Measurements from ENCODE around the gene VAV2.

Gene VAV2

GRCh38 chr9:133805876-133806622, 186.1 kb downstream of the VAV2 start:
- TF ChIP-seq CTCF (IDR thresholded peaks at IDR 0.05): no peak

DNA sequence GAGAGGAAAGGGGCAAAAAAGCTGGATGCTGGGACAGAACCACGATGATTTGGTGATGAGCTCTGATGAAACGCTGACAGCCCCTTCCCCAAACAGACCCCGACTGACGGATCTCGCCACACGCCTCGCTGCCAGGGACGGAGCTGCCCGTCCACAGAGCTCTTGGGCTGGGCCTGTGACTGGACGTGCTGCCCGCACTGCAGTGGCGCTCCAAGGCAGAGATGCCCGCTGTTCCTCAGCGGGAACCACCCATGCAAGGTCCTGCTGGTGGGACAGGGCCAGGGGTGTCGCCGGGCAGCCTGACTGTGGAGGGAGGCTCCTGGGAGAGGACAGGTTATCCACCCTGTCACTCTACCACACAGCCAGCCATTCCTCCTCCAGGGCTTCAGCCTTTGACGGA, 187.9 kb downstream of the VAV2 start:
- no peak for TF ChIP-seq CTCF (IDR thresholded peaks at IDR 0.05)

DNA sequence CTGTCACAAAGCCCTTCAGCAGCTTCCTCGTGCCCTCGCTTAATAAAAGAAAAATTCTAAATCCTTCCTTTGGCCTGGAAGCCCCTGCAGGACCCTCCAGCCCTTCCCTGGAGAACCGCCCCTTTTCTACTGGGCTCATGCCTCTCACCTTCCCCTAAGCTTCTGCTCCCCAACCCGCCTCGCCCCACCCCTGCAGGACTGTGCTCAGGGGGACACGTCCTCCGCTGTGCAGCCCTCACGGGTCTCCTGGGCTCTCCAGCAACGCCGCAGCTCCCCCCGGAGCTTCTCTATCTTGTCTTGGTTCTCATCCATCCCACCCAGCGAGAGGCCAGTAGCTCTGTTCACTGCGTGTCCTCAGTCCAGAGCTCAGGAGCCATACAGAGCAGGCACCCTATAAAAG, 188.4 kb downstream of the VAV2 start:
- TF ChIP-seq CTCF (IDR thresholded peaks at IDR 0.05): no peak

- TF ChIP-seq CTCF (IDR thresholded peaks at IDR 0.05): no peak
Measured at GRCh38 chr9:133803028-133803585, 189.0 kb downstream of the VAV2 start.

DNA sequence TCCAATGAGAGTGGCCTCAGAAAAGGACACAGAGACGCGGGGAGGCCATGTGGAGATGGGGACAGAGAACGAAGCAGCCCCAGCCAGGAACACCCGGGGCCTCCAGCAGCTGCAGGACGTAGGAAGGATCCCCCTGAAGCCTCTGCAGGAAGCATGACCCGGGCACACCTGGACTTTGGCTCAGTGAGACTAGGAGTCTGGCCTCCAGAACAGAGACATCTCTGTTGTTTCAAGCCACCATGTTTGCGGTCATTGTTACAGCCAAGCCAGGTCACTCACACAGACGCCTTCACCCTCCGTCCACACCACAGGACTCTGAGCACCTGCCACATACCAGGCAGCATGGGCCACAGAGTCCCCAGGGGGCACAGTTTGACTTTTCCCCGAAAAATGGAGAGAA, 190.4 kb downstream of the VAV2 start:
- TF ChIP-seq CTCF (IDR thresholded peaks at IDR 0.05): no peak

DNA sequence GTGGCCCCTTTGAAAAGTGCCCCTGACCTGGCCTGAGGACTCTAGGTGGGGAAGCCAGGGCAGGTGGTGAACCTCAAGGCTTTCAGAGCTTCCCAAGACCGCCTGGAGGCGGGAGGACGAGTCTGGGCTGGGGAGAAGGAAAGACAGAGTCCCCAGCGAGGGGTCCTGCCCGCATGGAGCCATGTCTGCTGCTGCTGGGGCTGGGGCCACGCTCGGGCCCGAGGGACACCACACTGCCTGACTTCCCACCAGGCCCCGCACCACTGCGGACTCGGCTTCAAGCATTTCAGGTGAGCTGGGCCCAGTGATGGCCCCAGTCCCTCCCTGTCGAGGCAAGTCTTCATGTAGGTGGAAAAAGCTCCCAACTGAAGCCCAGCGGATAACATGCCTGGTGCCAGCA, 191.9 kb downstream of the VAV2 start:
- TF ChIP-seq CTCF (IDR thresholded peaks at IDR 0.05): no peak

- TF ChIP-seq CTCF (IDR thresholded peaks at IDR 0.05): no peak
Measured at GRCh38 chr9:133799716-133800115, 192.4 kb downstream of the VAV2 start.
